Measurements from ENCODE around the gene MYRIP.
"Not testable (repeated sequence)": the region's sequence is repeated elsewhere in the genome, so short reads cannot be mapped to it uniquely, and the experiment has no call there.

Gene MYRIP

DNA sequence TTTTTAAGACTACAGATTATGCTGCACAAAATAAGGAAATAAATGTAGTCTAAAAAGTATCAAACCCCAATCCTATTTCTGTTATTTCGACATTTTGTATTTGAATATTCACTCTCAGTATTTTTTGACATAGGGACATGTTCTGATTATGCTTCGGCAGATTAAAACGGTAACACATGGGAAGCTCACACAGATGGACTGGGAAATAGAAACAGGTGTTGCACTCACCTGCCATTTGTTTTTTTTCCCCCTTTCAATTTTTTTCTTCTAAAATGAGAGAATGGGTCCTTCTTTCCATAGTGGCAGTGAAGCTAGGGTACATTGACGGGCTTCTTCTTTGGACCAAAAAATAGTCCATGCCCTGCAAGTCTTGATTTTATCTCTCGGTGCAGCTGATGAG lies 163.1 kb downstream of the MYRIP start:
- DNase-seq, result no peak

GRCh38 chr3:39977058-39977794 lies 167.8 kb downstream of the MYRIP start:
- DNase-seq, result no peak

GRCh38 chr3:39978308-39978707 lies 168.9 kb downstream of the MYRIP start:
- no peak for DNase-seq

DNA sequence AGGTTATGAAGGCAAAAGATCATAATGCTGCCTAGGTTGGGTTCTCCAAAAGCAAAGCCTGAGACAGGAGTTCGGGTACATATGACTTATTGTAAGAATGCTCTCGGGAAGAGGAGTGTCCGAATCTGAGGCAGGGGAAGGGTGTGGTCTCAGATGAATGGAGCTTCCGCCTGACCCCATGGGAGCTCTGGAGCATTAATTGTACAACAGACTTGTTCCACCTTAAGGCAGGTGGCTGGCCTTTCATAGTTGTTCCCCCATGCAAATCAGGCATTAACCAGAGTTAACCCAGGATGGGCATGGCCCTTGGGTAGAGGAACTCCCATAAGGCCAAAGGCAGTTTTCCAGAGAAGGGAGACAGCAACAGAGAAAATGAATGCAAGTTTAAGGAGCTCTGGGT lies 170.6 kb downstream of the MYRIP start:
- no peak for DNase-seq

DNA sequence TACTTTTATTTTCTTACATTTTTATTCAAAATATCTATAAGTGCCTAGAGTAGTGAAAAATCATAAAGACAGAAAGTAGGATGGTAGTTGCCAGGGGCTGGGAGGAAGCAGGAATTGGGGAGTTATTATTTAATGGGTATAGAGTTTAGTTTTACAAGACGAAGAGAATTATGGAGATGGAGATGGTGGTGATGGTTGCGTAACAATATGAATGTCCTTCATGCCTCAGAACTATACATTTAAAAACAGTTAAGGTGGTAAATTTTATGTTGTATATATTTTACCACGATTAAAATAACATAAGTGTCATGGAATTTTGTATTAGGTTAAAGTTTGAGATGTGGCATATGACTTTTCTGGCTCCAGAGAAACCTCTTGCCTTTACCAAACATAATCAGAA lies 171.4 kb downstream of the MYRIP start:
- DNase-seq, result no peak

DNA sequence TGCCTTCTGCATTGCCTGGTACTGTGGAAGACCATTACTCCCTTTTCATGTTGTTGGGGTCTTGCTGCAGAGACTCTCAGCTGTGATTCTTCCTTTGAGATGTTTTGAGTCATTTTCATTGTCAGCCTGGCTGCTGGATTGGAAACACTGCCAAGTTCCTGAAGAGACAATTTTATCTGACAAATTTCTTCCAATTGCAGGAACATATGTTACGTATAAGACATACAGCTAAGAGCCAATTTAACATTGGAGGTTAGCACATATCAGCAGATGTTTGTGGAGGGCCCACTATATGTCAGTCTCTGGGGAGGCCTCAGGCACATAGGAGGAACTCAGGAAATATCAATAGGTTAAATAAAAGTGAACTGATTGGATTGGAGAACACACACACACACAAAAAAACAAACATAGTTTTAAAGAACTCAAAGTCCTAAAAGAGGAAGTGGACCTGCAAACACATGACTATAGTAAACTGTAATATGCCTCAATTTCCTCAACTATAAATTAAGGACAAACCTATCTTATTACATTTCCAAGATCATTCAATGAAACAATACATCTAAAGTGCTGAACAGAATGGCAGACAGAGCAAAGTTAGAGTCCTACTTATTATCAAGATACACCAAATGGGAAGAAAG lies 172.3 kb downstream of the MYRIP start:
- DNase-seq, result no peak

- no peak for DNase-seq
Observed at GRCh38 chr3:39982665-39983357, 173.4 kb downstream of the MYRIP start.

GRCh38 chr3:39989746-39990145 lies 180.3 kb downstream of the MYRIP start:
- DNase-seq, result no peak

GRCh38 chr3:39990532-39990931 lies 181.1 kb downstream of the MYRIP start:
- DNase-seq, result no peak

GRCh38 chr3:40008796-40009195 lies 199.4 kb downstream of the MYRIP start:
- DNase-seq, result no peak

DNA sequence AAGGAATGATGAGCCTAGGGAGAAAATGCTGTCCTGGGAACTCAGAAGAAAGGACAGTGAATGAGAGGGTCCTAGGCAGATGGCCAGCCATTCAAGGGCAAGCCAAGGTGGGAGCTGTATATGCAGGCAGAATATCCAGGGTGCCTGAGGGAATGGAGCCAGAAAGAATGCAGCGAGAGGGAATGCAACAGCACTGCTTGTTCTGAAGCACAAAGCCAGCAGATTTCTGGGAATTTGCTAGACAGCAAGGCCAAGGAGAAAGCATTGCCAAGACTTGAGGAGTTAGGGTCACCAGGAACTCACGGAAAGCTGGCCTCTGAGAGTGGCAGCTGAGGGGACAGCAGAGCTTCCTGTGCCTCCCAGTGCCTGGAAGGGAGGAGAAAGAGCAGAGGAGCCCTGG lies 200.6 kb downstream of the MYRIP start:
- no peak for DNase-seq

- DNase-seq, result no peak
Observed at GRCh38 chr3:40012381-40012780, 203.0 kb downstream of the MYRIP start.

DNA sequence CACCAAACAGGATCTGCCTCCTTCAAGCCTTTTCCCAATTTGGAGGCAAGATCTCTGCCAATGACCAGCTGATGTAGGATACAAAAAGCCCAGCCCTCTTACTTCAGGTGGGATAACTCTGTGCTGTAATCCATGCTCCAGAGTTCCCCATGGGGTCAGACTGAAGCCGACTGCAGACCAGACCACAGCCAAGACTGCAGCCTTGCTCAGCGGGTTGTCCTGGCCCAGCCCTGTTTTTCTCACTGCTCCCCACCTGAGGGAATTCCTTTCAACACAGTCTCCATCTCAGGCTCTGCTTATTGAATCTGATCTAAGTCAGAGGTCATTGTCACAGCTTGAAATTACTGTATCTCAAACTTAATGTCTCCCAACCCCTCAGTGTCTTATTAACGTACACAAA lies 207.0 kb downstream of the MYRIP start:
- DNase-seq, result no peak

GRCh38 chr3:40018369-40018768 lies 209.0 kb downstream of the MYRIP start:
- no peak for DNase-seq

GRCh38 chr3:40019376-40019775 lies 210.0 kb downstream of the MYRIP start:
- DNase-seq, result no peak

- DNase-seq, result no peak
Observed at GRCh38 chr3:40020689-40021088, 211.3 kb downstream of the MYRIP start.

- no peak for DNase-seq
Observed at GRCh38 chr3:40021338-40021737, 211.9 kb downstream of the MYRIP start.

DNA sequence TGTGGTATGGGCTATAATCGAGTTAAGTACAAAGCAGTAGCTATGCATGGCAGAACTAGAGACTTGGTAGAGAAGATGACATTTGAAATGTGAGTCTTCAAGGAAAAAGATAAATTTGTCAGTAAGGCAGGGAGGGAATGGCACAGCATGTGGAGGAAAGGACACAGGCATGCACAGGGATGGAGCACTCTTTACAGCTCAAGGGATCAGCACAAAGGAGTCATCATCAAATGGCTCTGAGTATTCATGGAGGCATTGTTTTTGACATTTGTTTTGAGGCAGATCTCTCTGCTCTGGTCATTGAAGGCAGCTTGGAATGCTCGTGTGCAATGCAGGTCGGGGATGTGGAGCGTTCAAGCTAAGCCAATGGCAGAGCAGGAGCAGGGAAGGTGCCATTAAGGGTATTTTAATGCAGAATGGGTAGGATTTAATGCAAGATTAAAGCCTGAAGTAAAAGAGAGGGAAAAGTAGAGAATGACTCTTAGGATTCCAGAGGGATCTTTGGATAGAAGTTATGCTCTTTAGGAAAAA lies 213.0 kb downstream of the MYRIP start:
- no peak for DNase-seq

DNA sequence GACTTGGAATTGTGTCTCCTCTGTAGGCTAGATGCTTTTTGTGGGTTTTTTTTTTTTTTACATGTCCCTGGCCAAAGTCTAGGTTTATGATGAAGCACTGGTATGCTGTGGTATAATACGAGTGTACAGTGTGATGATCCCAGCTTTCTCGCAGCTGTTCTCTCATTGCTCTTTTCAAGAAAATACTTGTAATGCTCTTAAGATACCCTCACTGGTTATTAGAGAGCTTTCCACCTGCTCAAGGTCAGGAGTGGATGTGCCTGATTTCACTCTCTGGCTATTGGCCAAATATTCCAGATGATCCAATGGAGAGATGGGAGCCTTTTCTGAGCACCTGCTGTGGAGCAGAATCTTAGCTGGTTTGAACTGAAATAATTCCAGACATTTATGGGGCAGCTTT lies 215.1 kb downstream of the MYRIP start:
- DNase-seq, result no peak

- not testable (repeated sequence) for DNase-seq
Observed at GRCh38 chr3:40025892-40026291, 216.5 kb downstream of the MYRIP start.

GRCh38 chr3:40035177-40035576 lies 225.8 kb downstream of the MYRIP start:
- DNase-seq, result no peak

- DNase-seq, result no peak
Observed at GRCh38 chr3:40037582-40037981, 228.2 kb downstream of the MYRIP start.

GRCh38 chr3:40042752-40043443 lies 233.5 kb downstream of the MYRIP start:
- DNase-seq, result no peak

GRCh38 chr3:40043444-40043755 lies 234.0 kb downstream of the MYRIP start:
- DNase-seq, result no peak

Measured in NCI-H1436 treated with DMSO at 0.1 percent for 48 hours (cell line).